Body of pancreas (tissue), 4 donors: Measurements from ENCODE around the gene MYBBP1A. TPM values are rescaled to one million over a fixed set of nuclear protein-coding genes. Genes with fewer than 3 reads are reported as not detected.

Experiments
- ATAC-seq: fragments of 150-250 bp; one replicate; pipeline ENCODE4 v1.9.1; 2016
- DNase-seq, 4 donors: peaks; one replicate each; pipeline ENCODE4 v3.0.0-alpha.2; 2019
- H3K27ac ChIP-seq, 4 donors: fragments of 200-600 bp; sonication (generic); 1 replicate in 3 of 4; 2 replicates in 1 of 4; pipeline versions ENCODE4 v1.5.1 to v1.6.1; 2016 to 2019; ENCODE audit warnings: mild to moderate bottlenecking in 1 of 4, mixed read lengths in 1 of 4, moderate library complexity in 1 of 4
- H3K27me3 ChIP-seq, 2 donors: fragments of 200-600 bp; sonication (generic); one replicate each; pipeline ENCODE4 v1.6.0; 2016; ENCODE audit warnings: mild to moderate bottlenecking in 1 of 2
- H3K36me3 ChIP-seq, 2 donors: fragments of 200-600 bp; sonication (generic); replicated peaks in 1 of 2; 2 replicates each; pipeline ENCODE4 v1.5.1; 2016; ENCODE audit warnings: low read depth in 2 of 2; ENCODE audit not compliant: insufficient read depth in 1 of 2
- H3K4me1 ChIP-seq: fragments of 200-600 bp; sonication (generic); one replicate; pipeline ENCODE4 v1.6.0; 2016
- H3K4me3 ChIP-seq, 2 donors: fragments of 200-600 bp; sonication (generic); 1 replicate in 1 of 2; 2 replicates in 1 of 2; pipeline ENCODE4 v1.5.1; 2016 to 2019
- H3K9me3 ChIP-seq, 3 donors: fragments of 200-600 bp; sonication (generic); 1 replicate in 2 of 3; 2 replicates in 1 of 3; pipeline ENCODE4 v1.5.1; 2016
- POLR2A ChIP-seq, 3 donors: fragments of 450-650 bp; IDR thresholded peaks; one replicate each; pipeline ENCODE4 v1.6.1; 2016; ENCODE audit warnings: antibody characterized with exemption in 3 of 3, mild to moderate bottlenecking in 2 of 3
- WGBS, 2 donors: methylation state at CpG; one replicate each; pipeline ENCODE4 v1.1.5; 2017; 5-methylcytosine and 5-hydroxymethylcytosine counted together
- intact Hi-C: fragments of 100-400 bp; cut with DNase I; formaldehyde crosslinking; loops from one replicate; pipeline ENCODE4 v1.15.1; 2023
- total RNA-seq, 2 donors: library from RNA; depleted of rRNA; stranded (reverse); fragments of >200 nt; gene quantifications; one replicate each; pipeline ENCODE4 v1.1.0, GENCODE V29; 2016
- TF ChIP-seq, protein P1 (sequence below), 7 experiments: fragments of 450-650 bp in 4 of 7; fragments of 200-600 bp in 3 of 7; sonication (generic) in 3 of 7; IDR thresholded peaks; one replicate each; pipeline ENCODE4 v1.5.1; 2016 to 2019; ENCODE audit warnings: antibody characterized with exemption in 7 of 7

Gene MYBBP1A
- total RNA-seq, 2 donors from 2014 or later, result 37.9 to 105 TPM

DNA sequence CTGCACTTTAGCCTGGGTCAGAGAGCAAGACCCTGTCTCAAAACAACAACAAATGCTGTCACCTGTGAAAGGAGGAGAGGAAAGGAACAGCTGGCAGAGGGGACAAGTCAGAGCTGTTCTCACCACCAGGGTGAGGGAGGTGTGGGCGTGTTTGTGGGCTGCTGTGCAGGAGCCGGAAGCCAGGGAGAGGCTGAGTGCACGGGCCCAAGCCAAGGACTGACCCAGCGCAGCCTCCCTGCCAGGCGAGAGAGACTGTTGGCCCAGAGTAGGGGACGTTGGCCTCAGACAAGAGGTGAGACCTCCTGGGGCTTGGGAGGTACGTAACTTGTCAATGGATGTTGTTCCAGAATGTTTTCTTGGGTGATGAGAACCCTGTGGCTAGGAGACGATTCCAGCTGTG is 45.8 kb downstream of the MYBBP1A start:
- Histone ChIP-seq H3K27ac (peak overlapping the region; percentile 34 to 83 (median 72)), H3K36me3 (no peaks in the 10 kb centered on the region), H3K9me3 (no peaks in the 10 kb centered on the region), H3K4me1 (peaks cover 88% of the 10 kb centered on the region), H3K4me3 (no peak overlapping the region), H3K27me3 (no peaks in the 10 kb centered on the region)
- intact Hi-C loops, result no loop called here
- DNase-seq, result peak; percentile 44 to 66 (median 59)
- peak; percentile 50 for ATAC-seq
- no peak for TF ChIP-seq POLR2A (IDR thresholded peaks at IDR 0.05)
- TF ChIP-seq, protein P1, sequence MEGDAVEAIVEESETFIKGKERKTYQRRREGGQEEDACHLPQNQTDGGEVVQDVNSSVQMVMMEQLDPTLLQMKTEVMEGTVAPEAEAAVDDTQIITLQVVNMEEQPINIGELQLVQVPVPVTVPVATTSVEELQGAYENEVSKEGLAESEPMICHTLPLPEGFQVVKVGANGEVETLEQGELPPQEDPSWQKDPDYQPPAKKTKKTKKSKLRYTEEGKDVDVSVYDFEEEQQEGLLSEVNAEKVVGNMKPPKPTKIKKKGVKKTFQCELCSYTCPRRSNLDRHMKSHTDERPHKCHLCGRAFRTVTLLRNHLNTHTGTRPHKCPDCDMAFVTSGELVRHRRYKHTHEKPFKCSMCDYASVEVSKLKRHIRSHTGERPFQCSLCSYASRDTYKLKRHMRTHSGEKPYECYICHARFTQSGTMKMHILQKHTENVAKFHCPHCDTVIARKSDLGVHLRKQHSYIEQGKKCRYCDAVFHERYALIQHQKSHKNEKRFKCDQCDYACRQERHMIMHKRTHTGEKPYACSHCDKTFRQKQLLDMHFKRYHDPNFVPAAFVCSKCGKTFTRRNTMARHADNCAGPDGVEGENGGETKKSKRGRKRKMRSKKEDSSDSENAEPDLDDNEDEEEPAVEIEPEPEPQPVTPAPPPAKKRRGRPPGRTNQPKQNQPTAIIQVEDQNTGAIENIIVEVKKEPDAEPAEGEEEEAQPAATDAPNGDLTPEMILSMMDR (IDR thresholded peaks at IDR 0.05), result peak in 4 of 7 experiments; percentile 24 to 36 (median 29)
- WGBS, 2 donors, result 42 to 64% methylated on average over 8 of the region's 8 CpGs

DNA sequence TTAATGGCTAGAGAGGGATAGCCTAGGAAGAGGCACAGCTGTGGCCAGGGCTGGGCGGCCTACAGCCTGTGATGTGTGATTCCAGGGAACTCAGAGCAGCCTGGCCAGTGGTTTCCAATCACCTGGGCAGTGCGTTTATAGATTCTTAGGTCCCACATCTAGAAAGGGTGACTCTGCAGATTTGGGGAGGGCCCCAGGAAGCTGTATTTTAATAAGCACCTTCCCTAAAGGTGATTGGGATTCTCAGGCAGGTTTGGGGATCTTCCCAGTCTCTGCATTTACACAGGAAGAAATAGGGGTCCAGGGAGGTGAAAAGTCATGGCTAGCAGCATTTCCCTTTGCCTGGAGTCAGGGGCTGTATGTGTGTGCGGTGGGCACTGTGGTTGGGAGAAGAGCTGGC is 47.0 kb downstream of the MYBBP1A start:
- Histone ChIP-seq H3K27me3 (no peaks in the 10 kb centered on the region), H3K36me3 (no peaks in the 10 kb centered on the region), H3K4me3 (no peak overlapping the region), H3K9me3 (no peaks in the 10 kb centered on the region), H3K4me1 (peaks cover 84% of the 10 kb centered on the region), H3K27ac (peak overlapping the region in 3 of 4 donors; percentile 65 to 83 (median 78))
- WGBS, 2 donors, result 87 to 97% methylated on average over 2 to 3 of the region's 3 CpGs
- intact Hi-C loops, result no loop called here
- DNase-seq, result no peak
- TF ChIP-seq, protein P1 (IDR thresholded peaks at IDR 0.05), result no peak
- TF ChIP-seq POLR2A (IDR thresholded peaks at IDR 0.05), result no peak
- no peak for ATAC-seq

DNA sequence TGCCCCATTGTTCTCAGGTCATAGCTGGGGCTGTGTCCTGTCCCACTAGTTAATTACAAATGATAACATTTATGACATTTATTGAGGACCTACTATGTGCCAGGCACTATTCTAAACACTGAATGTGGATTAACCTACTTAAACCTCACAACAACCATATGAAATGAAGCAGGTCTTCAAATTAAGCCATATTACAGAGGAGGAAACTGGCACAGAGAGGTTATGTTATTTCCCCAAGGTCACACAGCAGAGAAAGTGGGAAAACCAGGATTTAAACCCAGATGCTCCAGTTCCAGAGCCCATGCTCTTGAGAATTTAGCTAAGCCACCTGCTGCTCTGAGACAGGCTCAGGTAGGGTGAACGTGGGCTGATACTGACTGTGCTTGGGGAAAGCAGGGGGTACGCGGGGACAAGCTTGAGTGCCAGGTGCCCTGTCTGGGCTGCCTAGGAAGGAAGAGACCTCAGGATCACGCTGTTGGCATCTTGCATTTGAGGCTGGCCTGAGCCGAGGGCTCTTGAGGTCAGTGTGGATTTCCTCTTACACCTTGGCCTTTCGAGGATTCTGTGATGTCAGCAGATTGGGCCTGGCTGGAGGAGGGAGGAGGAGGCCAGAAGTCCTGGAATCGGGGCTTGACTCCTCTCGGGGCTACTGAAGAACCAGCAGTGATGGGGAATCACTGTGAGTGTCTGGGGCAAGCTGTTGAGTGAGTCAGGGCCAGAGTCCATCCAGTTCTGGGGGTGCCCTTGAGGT is 47.6 kb downstream of the MYBBP1A start:
- TF ChIP-seq POLR2A (IDR thresholded peaks at IDR 0.05), result no peak
- TF ChIP-seq, protein P1 (IDR thresholded peaks at IDR 0.05), result no peak
- DNase-seq, result no peak
- Histone ChIP-seq H3K27me3 (no peaks in the 10 kb centered on the region), H3K27ac (peak overlapping the region in 3 of 4 donors; percentile 15 to 78 (median 33)), H3K36me3 (no peaks in the 10 kb centered on the region), H3K9me3 (no peaks in the 10 kb centered on the region), H3K4me1 (peaks cover 84% of the 10 kb centered on the region), H3K4me3 (no peak overlapping the region)
- WGBS, 2 donors, result 74 to 83% methylated on average over 6 to 8 of the region's 8 CpGs
- intact Hi-C loops, result no loop called here
- no peak for ATAC-seq

DNA sequence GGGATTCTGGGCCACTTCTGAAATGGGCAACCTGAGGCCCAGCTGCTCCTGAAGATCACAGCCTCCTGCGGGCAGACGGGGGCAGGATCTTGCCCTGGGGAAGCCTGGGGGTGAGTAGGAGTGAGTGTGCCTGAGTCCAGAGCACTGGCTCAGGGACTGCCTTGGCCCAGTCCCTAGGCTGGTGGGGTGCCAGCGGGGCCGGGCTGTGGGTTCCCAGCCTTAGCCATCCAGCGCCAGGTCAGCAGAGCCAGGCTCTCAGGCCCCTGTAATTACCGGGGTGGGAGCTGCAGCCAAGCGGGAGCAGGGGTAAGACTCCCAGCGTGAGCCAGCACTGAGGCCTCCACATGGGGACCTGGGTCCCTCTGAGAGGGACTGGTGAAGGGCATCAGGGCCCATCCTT is 48.3 kb downstream of the MYBBP1A start:
- peaks cover 83% of the 10 kb centered on the region for H3K4me1 ChIP-seq
- no peaks in the 10 kb centered on the region for H3K27me3 ChIP-seq
- WGBS, 2 donors, result 60 to 92% methylated on average over 5 to 8 of the region's 8 CpGs
- no peak overlapping the region for H3K4me3 ChIP-seq
- no peak for TF ChIP-seq POLR2A (IDR thresholded peaks at IDR 0.05)
- TF ChIP-seq, protein P1 (IDR thresholded peaks at IDR 0.05), result no peak
- intact Hi-C loops, result no loop called here
- no peaks in the 10 kb centered on the region for H3K9me3 ChIP-seq
- ATAC-seq, result no peak
- H3K27ac ChIP-seq, result peak overlapping the region in 2 of 4 donors; percentile 15 to 33
- no peak for DNase-seq
- no peaks in the 10 kb centered on the region for H3K36me3 ChIP-seq
